IMR-90 (cell line): ENCODE measurements around the gene KLK8. TPM values are rescaled to one million over a fixed set of nuclear protein-coding genes. Genes with fewer than 3 reads are reported as not detected.

Source experiments
- ATAC-seq: fragments of 200-7000 bp; cut with Tn5 transposase; 2 replicates; pipeline ENCODE4 v1.9.1; 2020; ENCODE audit warnings: low read depth, mild to moderate bottlenecking, moderate library complexity
- BruUV-seq: library from RNA; stranded (reverse); fragments of 400-500 nt; replicated peaks from 2 replicates; lab custom pipeline; 2021; lab: Mats Ljungman, UMichigan
- CTCF ChIA-PET: fragments of 300-600 bp; formaldehyde crosslinking; extraction: SDS; loops from one replicate; lab custom pipeline; 2021; ENCODE audit warnings: antibody characterized with exemption; lab: Yijun Ruan, JAX
- POLR2A ChIA-PET: fragments of 300-600 bp; sonication (Branson Sonifier 250); formaldehyde crosslinking; loops from one replicate; lab custom pipeline; 2022; ENCODE audit warnings: antibody characterized with exemption; ENCODE audit not compliant: unreplicated experiment; lab: Charles Lee
- DNase-seq: peaks from one replicate; pipeline ENCODE4 v3.0.0; 2013
- H2AFZ ChIP-seq: replicated peaks from 2 replicates; pipeline ENCODE3; 2013; ENCODE audit warnings: low read length, mild to moderate bottlenecking; ENCODE audit not compliant: poor library complexity
- H2AK5ac ChIP-seq: 2 replicates; pipeline ENCODE4 v1.6.1; 2013; ENCODE audit warnings: low read depth, low read length, inconsistent platforms
- H2AK9ac ChIP-seq: replicated peaks from 2 replicates; pipeline ENCODE3; 2013; ENCODE audit warnings: mild to moderate bottlenecking, low read depth, low read length, moderate library complexity; ENCODE audit not compliant: poor library complexity
- H2BK120ac ChIP-seq: 2 replicates; pipeline ENCODE4 v1.6.1; 2013; ENCODE audit warnings: low read depth, low read length, inconsistent platforms
- H2BK15ac ChIP-seq: 3 replicates; pipeline ENCODE4 v1.6.1; 2013; ENCODE audit warnings: low read depth, low read length, inconsistent platforms
- H2BK20ac ChIP-seq: 2 replicates; pipeline ENCODE4 v1.6.1; 2013; ENCODE audit warnings: low read depth, mild to moderate bottlenecking, inconsistent platforms, low read length, moderate library complexity
- H2BK5ac ChIP-seq: 2 replicates; pipeline ENCODE4 v1.6.1; 2013; ENCODE audit warnings: mild to moderate bottlenecking, low read depth, low read length, inconsistent platforms; ENCODE audit not compliant: poor library complexity, severe bottlenecking
- H3K14ac ChIP-seq: replicated peaks from 2 replicates; pipeline ENCODE4 v1.6.1; 2013; ENCODE audit warnings: low read depth, low read length, inconsistent platforms
- H3K18ac ChIP-seq: 2 replicates; pipeline ENCODE4 v1.6.1; 2013; ENCODE audit warnings: low read depth, low read length, control low read depth
- H3K23ac ChIP-seq: 2 replicates; pipeline ENCODE4 v1.6.1; 2013; ENCODE audit warnings: low read depth, low read length, inconsistent platforms
- H3K27ac ChIP-seq: 2 replicates; pipeline ENCODE4 v1.5.1; 2013; ENCODE audit warnings: mild to moderate bottlenecking, control low read depth, low read length; ENCODE audit not compliant: insufficient read depth
- H3K27me3 ChIP-seq: 2 replicates; pipeline ENCODE4 v1.6.1; 2013; ENCODE audit warnings: low read length; ENCODE audit not compliant: control insufficient read depth, insufficient read depth
- H3K36me3 ChIP-seq: 2 replicates; pipeline ENCODE4 v1.6.1; 2013; ENCODE audit warnings: low read length, mixed read lengths; ENCODE audit not compliant: control insufficient read depth, insufficient read depth
- H3K4ac ChIP-seq: 2 replicates; pipeline ENCODE4 v1.6.1; 2013; ENCODE audit warnings: low read depth, low read length, inconsistent platforms
- H3K4me1 ChIP-seq: 2 replicates; pipeline ENCODE4 v1.6.1; 2013; ENCODE audit warnings: low read length, mixed read lengths; ENCODE audit not compliant: control insufficient read depth, insufficient read depth
- H3K4me2 ChIP-seq: 2 replicates; pipeline ENCODE4 v1.6.1; 2013; ENCODE audit warnings: low read depth, mild to moderate bottlenecking, control low read depth, low read length, moderate library complexity
- H3K4me3 ChIP-seq: 2 replicates; pipeline ENCODE4 v1.5.1; 2013; ENCODE audit warnings: low read depth, mild to moderate bottlenecking, control low read depth, low read length, moderate library complexity; ENCODE audit not compliant: insufficient read depth
- H3K56ac ChIP-seq: 2 replicates; pipeline ENCODE4 v1.6.1; 2013; ENCODE audit warnings: low read length, inconsistent platforms; ENCODE audit not compliant: insufficient read depth; ENCODE audit errors: extremely low read depth
- H3K79me1 ChIP-seq, 2 experiments: 2 replicates each; pipeline ENCODE4 v1.6.1; 2013; ENCODE audit warnings: low read length in 2 of 2, inconsistent platforms in 1 of 2, low read depth in 1 of 2
- H3K9ac ChIP-seq: 2 replicates; pipeline ENCODE4 v1.6.1; 2013; ENCODE audit warnings: low read depth, low read length, control low read depth
- H3K9me1 ChIP-seq: 2 replicates; pipeline ENCODE4 v1.6.1; 2013; ENCODE audit warnings: low read length, inconsistent platforms; ENCODE audit not compliant: insufficient read depth
- H3K9me3 ChIP-seq: 2 replicates; pipeline ENCODE4 v1.6.1; 2013; ENCODE audit warnings: low read length; ENCODE audit not compliant: control insufficient read depth, insufficient read depth
- H4K20me1 ChIP-seq: 2 replicates; pipeline ENCODE4 v1.6.1; 2013; ENCODE audit warnings: low read length, inconsistent platforms; ENCODE audit not compliant: insufficient read depth
- H4K5ac ChIP-seq: 2 replicates; pipeline ENCODE4 v1.6.1; 2013; ENCODE audit warnings: mild to moderate bottlenecking, low read depth, low read length, control low read depth
- H4K8ac ChIP-seq, 2 experiments: 2 replicates each; pipeline ENCODE4 v1.6.1; 2013; ENCODE audit warnings: low read depth in 2 of 2, low read length in 2 of 2, control low read depth in 1 of 2, inconsistent platforms in 1 of 2
- H4K91ac ChIP-seq: 2 replicates; pipeline ENCODE4 v1.6.1; 2013; ENCODE audit warnings: low read depth, low read length, inconsistent platforms; ENCODE audit not compliant: insufficient read depth
- BHLHE40 ChIP-seq: fragments of 150-350 bp; IDR thresholded peaks from 2 replicates; pipeline ENCODE4 v1.6.1; 2016; ENCODE audit warnings: mild to moderate bottlenecking, low read depth, low read length
- CEBPB ChIP-seq: IDR thresholded peaks from 2 replicates; pipeline ENCODE4 v1.6.1; 2012; ENCODE audit warnings: low read depth, low read length, improper control_type of control experiment
- CHD1 ChIP-seq: IDR thresholded peaks from 2 replicates; pipeline ENCODE4 v1.6.1; 2012; ENCODE audit warnings: low read depth, low read length, improper control_type of control experiment
- CTCF ChIP-seq: conservative IDR thresholded peaks from 2 replicates; pipeline ENCODE4 v1.5.1; 2012; ENCODE audit warnings: mild to moderate bottlenecking, low read depth, low read length, improper control_type of control experiment
- FOS ChIP-seq: fragments of 150-350 bp; IDR thresholded peaks from 2 replicates; pipeline ENCODE4 v1.6.1; 2016; ENCODE audit warnings: low read depth, low read length
- MAFK ChIP-seq: IDR thresholded peaks from 2 replicates; pipeline ENCODE4 v1.6.1; 2012; ENCODE audit warnings: low read depth, low read length, improper control_type of control experiment
- MAZ ChIP-seq: IDR thresholded peaks from 2 replicates; pipeline ENCODE4 v1.6.1; 2012; ENCODE audit warnings: low read depth, mild to moderate bottlenecking, low read length, improper control_type of control experiment, moderate library complexity, borderline replicate concordance
- MXI1 ChIP-seq: IDR thresholded peaks from 2 replicates; pipeline ENCODE4 v1.6.1; 2012; ENCODE audit warnings: low read depth, mild to moderate bottlenecking, low read length, moderate library complexity, borderline replicate concordance
- NFE2L2 ChIP-seq: fragments of 150-350 bp; IDR thresholded peaks from 2 replicates; pipeline ENCODE4 v1.6.1; 2016; ENCODE audit warnings: low read depth, mild to moderate bottlenecking, low read length
- POLR2A ChIP-seq: IDR thresholded peaks from 2 replicates; pipeline ENCODE4 v1.6.1; 2012; ENCODE audit warnings: mild to moderate bottlenecking, low read depth, low read length
- RAD21 ChIP-seq: IDR thresholded peaks from 2 replicates; pipeline ENCODE4 v1.6.1; 2012; ENCODE audit warnings: low read length, improper control_type of control experiment
- RCOR1 ChIP-seq: IDR thresholded peaks from 2 replicates; pipeline ENCODE4 v1.6.1; 2012; ENCODE audit warnings: mild to moderate bottlenecking, low read length, improper control_type of control experiment; ENCODE audit not compliant: insufficient replicate concordance
- RFX5 ChIP-seq: IDR thresholded peaks from 2 replicates; pipeline ENCODE4 v1.8.0; 2012; ENCODE audit warnings: low read depth, mild to moderate bottlenecking, low read length, moderate library complexity
- SMC3 ChIP-seq: fragments of 150-350 bp; IDR thresholded peaks from 2 replicates; pipeline ENCODE4 v1.6.1; 2016; ENCODE audit warnings: low read depth, mild to moderate bottlenecking, antibody characterized with exemption, low read length, moderate library complexity
- USF2 ChIP-seq: fragments of 150-350 bp; IDR thresholded peaks from 2 replicates; pipeline ENCODE4 v1.6.1; 2017; ENCODE audit warnings: mild to moderate bottlenecking, antibody characterized with exemption, low read length, low read depth
- WGBS, 2 experiments: methylation state at CpG; one replicate each; pipeline versions ENCODE4 v1.1.5 to v1.1.7; 2013; ENCODE audit warnings: missing lambda C conversion rate in 2 of 2; ENCODE audit not compliant: insufficient read length in 1 of 2; ENCODE audit errors: extremely low coverage in 2 of 2; 5-methylcytosine and 5-hydroxymethylcytosine counted together
- dilution Hi-C: fragments of 300-500 bp; cut with HindIII; formaldehyde crosslinking; loops from one replicate; pipeline ENCODE4 v1.14.3; 2018; ENCODE audit warnings: low sequenced_read_pairs; ENCODE audit not compliant: unreplicated experiment
- in situ Hi-C: fragments of 300-500 bp; cut with MboI; formaldehyde crosslinking; loops from 3 replicates; pipeline ENCODE4 v1.14.3; 2019; ENCODE audit warnings: low sequenced_read_pairs, inconsistent platforms, mixed read lengths
- intact Hi-C: fragments of 100-400 bp; cut with micrococcal nuclease; formaldehyde crosslinking; loops from 2 replicates; pipeline ENCODE4 v1.10.0; 2022
- polyA plus RNA-seq, 3 experiments: library from polyadenylated mRNA; depleted of rRNA; stranded (reverse); fragments of >200 nt; gene quantifications; 2 replicates each; pipeline ENCODE4 v1.2.3, GENCODE V29; 2012; ENCODE audit warnings: low replicate concordance in 1 of 3
- total RNA-seq: library from RNA; depleted of rRNA; stranded (reverse); fragments of >200 nt; gene quantifications from 2 replicates; pipeline ENCODE4 v1.2.3, GENCODE V29; 2012
- TF ChIP-seq, protein P1 (sequence below): fragments of 150-350 bp; IDR thresholded peaks from 2 replicates; pipeline ENCODE4 v1.6.1; 2016; ENCODE audit warnings: low read depth, mild to moderate bottlenecking, low read length, moderate library complexity, borderline replicate concordance

The KLK8 gene
- total and polyA plus RNA-seq, 2 of the 4 experiments (the other 2 are of a cell fraction) = not detected

DNA sequence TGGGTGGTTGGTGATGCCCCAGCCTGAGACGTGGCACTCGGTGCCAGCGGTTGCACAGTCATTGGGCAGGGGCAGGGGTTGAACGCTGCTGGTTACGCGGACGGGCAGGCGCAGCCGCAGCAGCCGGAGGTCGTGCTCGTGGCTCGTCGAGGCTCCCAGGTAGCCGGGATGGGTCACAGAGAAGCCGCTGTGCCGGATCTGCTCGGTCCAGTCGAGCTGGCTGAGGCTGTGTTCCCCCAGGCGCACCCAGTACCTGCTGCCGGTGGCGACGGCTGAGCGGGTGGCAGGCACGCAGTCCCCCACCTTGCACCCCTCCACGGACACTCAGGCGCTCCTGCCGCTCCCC lies 30.4 kb upstream of the KLK8 start:
- H4K20me1 ChIP-seq = no peaks in the 10 kb centered on the region
- H3K9me3 ChIP-seq = peaks cover 8% of the 10 kb centered on the region; the same call in 1 of the 2 replicates
- no peak overlapping the region for H3K56ac ChIP-seq
- no peaks in the 10 kb centered on the region for H3K79me1 ChIP-seq
- DNase-seq (no peak), ATAC-seq (no peak)
- TF ChIP-seq MAZ (no peak), POLR2A (no peak), MXI1 (no peak), BHLHE40 (no peak), SMC3 (no peak), FOS (no peak), MAFK (no peak), RFX5 (no peak), CTCF (no peak), CEBPB (no peak), USF2 (no peak), CHD1 (no peak), NFE2L2 (no peak), RAD21 (no peak), RCOR1 (no peak)
- TF ChIP-seq, protein P1, sequence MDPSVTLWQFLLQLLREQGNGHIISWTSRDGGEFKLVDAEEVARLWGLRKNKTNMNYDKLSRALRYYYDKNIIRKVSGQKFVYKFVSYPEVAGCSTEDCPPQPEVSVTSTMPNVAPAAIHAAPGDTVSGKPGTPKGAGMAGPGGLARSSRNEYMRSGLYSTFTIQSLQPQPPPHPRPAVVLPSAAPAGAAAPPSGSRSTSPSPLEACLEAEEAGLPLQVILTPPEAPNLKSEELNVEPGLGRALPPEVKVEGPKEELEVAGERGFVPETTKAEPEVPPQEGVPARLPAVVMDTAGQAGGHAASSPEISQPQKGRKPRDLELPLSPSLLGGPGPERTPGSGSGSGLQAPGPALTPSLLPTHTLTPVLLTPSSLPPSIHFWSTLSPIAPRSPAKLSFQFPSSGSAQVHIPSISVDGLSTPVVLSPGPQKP = no peak
- H2AK9ac ChIP-seq = no peak overlapping the region
- no peak overlapping the region for H4K8ac ChIP-seq
- H2BK5ac ChIP-seq = no peak overlapping the region
- no peaks in the 10 kb centered on the region for H3K9me1 ChIP-seq
- no peaks in the 10 kb centered on the region for H3K4me1 ChIP-seq
- CTCF ChIA-PET = no interaction called here
- no peaks in the 10 kb centered on the region for H3K36me3 ChIP-seq
- no peak overlapping the region for H2BK120ac ChIP-seq
- no peak overlapping the region for H3K4me3 ChIP-seq
- H3K18ac ChIP-seq = no peak overlapping the region
- no peak overlapping the region for H3K4ac ChIP-seq
- POLR2A ChIA-PET = no interaction called here
- WGBS, 2 experiments = 78% methylated on average over 26 of the region's 28 CpGs; no CpG with 5 or more reads in 1 of the 2 experiments
- intact Hi-C loops = no loop called here
- H3K27me3 ChIP-seq = no peaks in the 10 kb centered on the region
- dilution Hi-C loops = no loop called here
- no peak overlapping the region for H4K91ac ChIP-seq
- H3K23ac ChIP-seq = no peak overlapping the region
- no peak overlapping the region for H3K14ac ChIP-seq
- H3K27ac ChIP-seq = no peak overlapping the region
- no peak overlapping the region for H2BK15ac ChIP-seq
- no peak overlapping the region for H4K5ac ChIP-seq
- no TSS peak for BruUV-seq
- in situ Hi-C loops = loop anchor here (10.0 kb wide), 1 partner anchor 143 kb away; no protein-coding TSS in a partner anchor
- H2AFZ ChIP-seq = no peak overlapping the region
- H3K4me2 ChIP-seq = no peak overlapping the region
- H2BK20ac ChIP-seq = no peak overlapping the region
- no peak overlapping the region for H2AK5ac ChIP-seq
- H3K9ac ChIP-seq = no peak overlapping the region
